C4-2B (cell line): ENCODE data around the gene RFX8.

Source experiments
- ZFX ChIP-seq: fragments of 450-650 bp; IDR thresholded peaks from 2 replicates; pipeline ENCODE4 v1.6.1; 2017
- TF ChIP-seq, protein P1 (sequence below): fragments of 450-650 bp; conservative IDR thresholded peaks from 2 replicates; pipeline ENCODE4 v1.5.1; 2017; ENCODE audit warnings: mild to moderate bottlenecking

DNA sequence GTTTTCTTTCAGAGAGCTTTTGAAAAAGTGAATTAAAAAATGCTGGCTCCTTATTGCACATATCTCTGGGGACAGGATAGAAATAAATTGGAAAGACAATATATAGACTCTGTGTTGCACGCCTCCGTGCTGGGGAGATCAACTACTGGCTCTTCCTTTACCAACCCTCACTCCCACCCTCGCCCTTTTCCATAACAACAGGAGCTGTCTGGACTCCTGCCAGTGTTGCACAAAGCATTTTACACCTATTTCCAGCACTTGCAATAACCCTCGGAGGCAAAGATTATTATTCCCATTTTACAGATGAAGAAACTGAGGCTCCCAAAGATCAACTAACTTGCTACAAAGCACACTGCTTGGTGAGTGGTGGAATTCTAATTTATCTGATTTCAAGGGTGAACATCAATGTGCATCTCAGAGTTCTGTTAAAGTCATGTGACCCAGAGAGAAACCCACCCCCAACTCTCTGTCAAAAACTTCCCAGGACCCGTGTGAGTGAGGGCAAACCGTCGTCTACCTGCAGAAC, 91.8 kb downstream of the RFX8 start:
- TF ChIP-seq, protein P1, sequence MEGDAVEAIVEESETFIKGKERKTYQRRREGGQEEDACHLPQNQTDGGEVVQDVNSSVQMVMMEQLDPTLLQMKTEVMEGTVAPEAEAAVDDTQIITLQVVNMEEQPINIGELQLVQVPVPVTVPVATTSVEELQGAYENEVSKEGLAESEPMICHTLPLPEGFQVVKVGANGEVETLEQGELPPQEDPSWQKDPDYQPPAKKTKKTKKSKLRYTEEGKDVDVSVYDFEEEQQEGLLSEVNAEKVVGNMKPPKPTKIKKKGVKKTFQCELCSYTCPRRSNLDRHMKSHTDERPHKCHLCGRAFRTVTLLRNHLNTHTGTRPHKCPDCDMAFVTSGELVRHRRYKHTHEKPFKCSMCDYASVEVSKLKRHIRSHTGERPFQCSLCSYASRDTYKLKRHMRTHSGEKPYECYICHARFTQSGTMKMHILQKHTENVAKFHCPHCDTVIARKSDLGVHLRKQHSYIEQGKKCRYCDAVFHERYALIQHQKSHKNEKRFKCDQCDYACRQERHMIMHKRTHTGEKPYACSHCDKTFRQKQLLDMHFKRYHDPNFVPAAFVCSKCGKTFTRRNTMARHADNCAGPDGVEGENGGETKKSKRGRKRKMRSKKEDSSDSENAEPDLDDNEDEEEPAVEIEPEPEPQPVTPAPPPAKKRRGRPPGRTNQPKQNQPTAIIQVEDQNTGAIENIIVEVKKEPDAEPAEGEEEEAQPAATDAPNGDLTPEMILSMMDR, result no peak
- no peak for TF ChIP-seq ZFX
